NT2/D1 (cell line): Measurements from ENCODE around the gene MROH2B.

Experiments used
- SUZ12 ChIP-seq: IDR thresholded peaks from 2 replicates; pipeline ENCODE4 v1.6.1; 2011; ENCODE audit not compliant: insufficient read length, insufficient read depth; ENCODE audit errors: extremely low read depth
- ZNF274 ChIP-seq: IDR thresholded peaks from 2 replicates; pipeline ENCODE4 v1.6.1; 2011; ENCODE audit warnings: mild to moderate bottlenecking, low read depth, low read length

DNA sequence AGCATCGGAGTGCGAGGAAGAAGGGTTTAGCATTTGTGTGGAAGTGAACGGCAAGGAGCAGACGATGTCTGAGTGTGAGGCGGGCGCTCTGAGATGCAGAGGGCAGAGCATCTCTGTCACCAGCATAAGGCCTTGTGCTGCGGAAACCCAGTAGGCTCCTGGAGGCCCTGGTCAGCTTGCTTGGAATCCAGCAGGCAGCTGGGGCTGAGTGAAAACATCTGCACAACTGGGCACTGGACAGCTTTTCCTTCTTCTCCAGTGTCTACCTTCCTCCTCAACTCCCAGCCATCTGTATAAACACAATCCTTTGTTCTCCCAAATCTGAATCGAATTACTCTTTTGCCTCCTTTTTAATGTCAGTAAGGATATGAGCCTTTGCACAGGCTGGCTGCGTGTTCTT is 89.7 kb downstream of the MROH2B start:
- no peak for TF ChIP-seq SUZ12
- no peak for TF ChIP-seq ZNF274
